Measurements from ENCODE around the gene EID1. TPM values are rescaled to one million over a fixed set of nuclear protein-coding genes. Genes with fewer than 3 reads are reported as not detected.

EID1 gene
- total and polyA plus RNA-seq, 2 donors (not counting 1 experiment from before 2014, with no cell fraction given): 184 to 287 TPM

DNA sequence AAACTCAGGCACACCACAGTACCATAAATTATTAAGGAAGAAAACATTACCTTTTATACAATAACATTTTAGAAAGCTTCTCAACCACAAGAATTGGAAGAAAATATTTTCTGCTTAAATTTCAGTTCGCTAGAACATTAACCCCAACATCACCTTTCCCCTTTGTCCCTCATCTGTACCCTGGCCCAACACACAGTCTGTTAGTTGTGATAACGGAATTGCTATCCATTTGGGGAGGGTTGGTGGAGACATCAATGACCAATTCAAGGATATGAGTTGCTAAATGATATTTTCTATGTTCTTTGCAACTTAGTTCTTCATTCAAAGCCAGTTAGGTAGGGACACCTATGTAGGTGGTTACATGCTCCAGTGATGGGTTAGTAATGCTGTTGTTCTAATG, 5.8 kb downstream of the EID1 start:
- no peak overlapping the region for H3K27ac ChIP-seq (ENCODE audit: insufficient read depth, low read length)
- no peaks in the 10 kb centered on the region for H3K9me3 ChIP-seq (ENCODE audit: control insufficient read depth, insufficient read depth, low read depth, low read length)
- no peaks in the 10 kb centered on the region for H3K27me3 ChIP-seq (ENCODE audit: control insufficient read depth, insufficient read depth, low read length)
- no peak overlapping the region for H3K9ac ChIP-seq (ENCODE audit: insufficient read depth, low read length)
- H3K4me1 ChIP-seq (ENCODE audit: control insufficient read depth, extremely low read depth, insufficient read depth, low read length): peaks cover 3% of the 10 kb centered on the region
- DNase-seq (ENCODE audit: low read depth in 2 of 2): no peak
- H4K20me1 ChIP-seq (ENCODE audit: control insufficient read depth, extremely low read depth, insufficient read depth, low read length): no peaks in the 10 kb centered on the region
- TF ChIP-seq, protein P1, sequence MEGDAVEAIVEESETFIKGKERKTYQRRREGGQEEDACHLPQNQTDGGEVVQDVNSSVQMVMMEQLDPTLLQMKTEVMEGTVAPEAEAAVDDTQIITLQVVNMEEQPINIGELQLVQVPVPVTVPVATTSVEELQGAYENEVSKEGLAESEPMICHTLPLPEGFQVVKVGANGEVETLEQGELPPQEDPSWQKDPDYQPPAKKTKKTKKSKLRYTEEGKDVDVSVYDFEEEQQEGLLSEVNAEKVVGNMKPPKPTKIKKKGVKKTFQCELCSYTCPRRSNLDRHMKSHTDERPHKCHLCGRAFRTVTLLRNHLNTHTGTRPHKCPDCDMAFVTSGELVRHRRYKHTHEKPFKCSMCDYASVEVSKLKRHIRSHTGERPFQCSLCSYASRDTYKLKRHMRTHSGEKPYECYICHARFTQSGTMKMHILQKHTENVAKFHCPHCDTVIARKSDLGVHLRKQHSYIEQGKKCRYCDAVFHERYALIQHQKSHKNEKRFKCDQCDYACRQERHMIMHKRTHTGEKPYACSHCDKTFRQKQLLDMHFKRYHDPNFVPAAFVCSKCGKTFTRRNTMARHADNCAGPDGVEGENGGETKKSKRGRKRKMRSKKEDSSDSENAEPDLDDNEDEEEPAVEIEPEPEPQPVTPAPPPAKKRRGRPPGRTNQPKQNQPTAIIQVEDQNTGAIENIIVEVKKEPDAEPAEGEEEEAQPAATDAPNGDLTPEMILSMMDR (conservative IDR thresholded peaks at IDR 0.05 in 1 of 2, IDR thresholded peaks at IDR 0.05 in 1 of 2; ENCODE audit: low read depth in 1 of 2, low read length in 2 of 2): no peak
- TF ChIP-seq EZH2 (IDR thresholded peaks at IDR 0.05; ENCODE audit: low read length, missing control alignments): no peak
- no peaks in the 10 kb centered on the region for H3K36me3 ChIP-seq (ENCODE audit: control insufficient read depth, insufficient read depth, low read length)
- no peak overlapping the region for H2AFZ ChIP-seq (ENCODE audit: low read length)
- H3K4me2 ChIP-seq (ENCODE audit: extremely low read depth, insufficient read depth, low read length): no peak overlapping the region
- H3K79me2 ChIP-seq (ENCODE audit: control insufficient read depth, insufficient read depth, low read length): peaks cover 15% of the 10 kb centered on the region
- H3K4me3 ChIP-seq (replicated peaks in 1 of 4; ENCODE audit: control extremely low read depth in 1 of 4, insufficient read depth in 1 of 4, low read depth in 3 of 4, low read length in 4 of 4): no peak overlapping the region

DNA sequence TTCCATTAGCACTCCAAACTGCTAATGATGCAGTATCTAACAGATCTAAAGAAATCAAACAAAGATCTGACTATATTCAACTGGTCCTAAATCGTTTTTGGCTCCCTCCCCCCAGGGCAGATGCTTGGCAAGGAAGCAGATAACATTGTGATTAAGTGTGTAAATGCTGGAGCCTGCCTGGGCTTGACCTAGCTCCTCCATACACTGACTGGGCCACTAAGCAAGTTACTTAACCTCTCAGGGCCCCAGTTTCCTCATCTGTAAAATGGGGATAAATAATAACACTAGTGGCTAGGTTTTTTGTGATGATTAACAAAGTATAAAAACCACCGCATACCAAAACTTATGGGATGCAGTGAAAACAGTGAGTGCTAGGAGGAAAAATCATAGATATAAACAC, 9.2 kb downstream of the EID1 start:
- no peak overlapping the region for H3K9ac ChIP-seq (ENCODE audit: insufficient read depth, low read length)
- no peaks in the 10 kb centered on the region for H3K9me3 ChIP-seq (ENCODE audit: control insufficient read depth, insufficient read depth, low read depth, low read length)
- no peak overlapping the region for H3K4me2 ChIP-seq (ENCODE audit: extremely low read depth, insufficient read depth, low read length)
- H4K20me1 ChIP-seq (ENCODE audit: control insufficient read depth, extremely low read depth, insufficient read depth, low read length): no peaks in the 10 kb centered on the region
- no peak for DNase-seq (ENCODE audit: low read depth in 2 of 2)
- no peaks in the 10 kb centered on the region for H3K27me3 ChIP-seq (ENCODE audit: control insufficient read depth, insufficient read depth, low read length)
- H3K27ac ChIP-seq (ENCODE audit: insufficient read depth, low read length): no peak overlapping the region
- no peak for TF ChIP-seq EZH2 (IDR thresholded peaks at IDR 0.05; ENCODE audit: low read length, missing control alignments)
- TF ChIP-seq, protein P1 (conservative IDR thresholded peaks at IDR 0.05 in 1 of 2, IDR thresholded peaks at IDR 0.05 in 1 of 2; ENCODE audit: low read depth in 1 of 2, low read length in 2 of 2): no peak
- no peak overlapping the region for H3K4me3 ChIP-seq (replicated peaks in 1 of 4; ENCODE audit: control extremely low read depth in 1 of 4, insufficient read depth in 1 of 4, low read depth in 3 of 4, low read length in 4 of 4)
- no peaks in the 10 kb centered on the region for H3K79me2 ChIP-seq (ENCODE audit: control insufficient read depth, insufficient read depth, low read length)
- H3K36me3 ChIP-seq (ENCODE audit: control insufficient read depth, insufficient read depth, low read length): no peaks in the 10 kb centered on the region
- H3K4me1 ChIP-seq (ENCODE audit: control insufficient read depth, extremely low read depth, insufficient read depth, low read length): peaks cover 3% of the 10 kb centered on the region
- H2AFZ ChIP-seq (ENCODE audit: low read length): no peak overlapping the region

DNA sequence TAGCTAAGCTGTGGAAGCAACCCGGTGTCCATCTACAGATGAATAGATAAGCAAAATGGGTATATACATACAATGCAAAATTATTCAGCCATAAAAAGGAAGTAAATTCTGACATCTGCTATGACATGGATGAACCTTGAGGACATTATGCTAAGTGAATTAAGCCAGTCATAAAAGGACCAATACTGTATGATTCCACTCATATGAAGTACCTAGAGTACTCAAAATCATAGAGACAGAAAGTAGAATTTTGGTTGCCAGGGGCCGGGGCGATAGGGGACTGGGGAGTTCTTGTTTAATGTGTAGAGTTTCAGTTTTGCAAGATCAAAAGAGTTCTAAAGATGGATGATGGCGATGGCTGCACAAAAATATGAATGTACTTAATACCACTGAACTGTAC, 10.3 kb downstream of the EID1 start:
- Histone ChIP-seq H3K4me2 (ENCODE audit: extremely low read depth, insufficient read depth, low read length) (no peak overlapping the region), H3K36me3 (ENCODE audit: control insufficient read depth, insufficient read depth, low read length) (no peaks in the 10 kb centered on the region), H3K79me2 (ENCODE audit: control insufficient read depth, insufficient read depth, low read length) (no peaks in the 10 kb centered on the region), H3K27ac (ENCODE audit: insufficient read depth, low read length) (no peak overlapping the region), H3K4me1 (ENCODE audit: control insufficient read depth, extremely low read depth, insufficient read depth, low read length) (peaks cover 3% of the 10 kb centered on the region), H3K9ac (ENCODE audit: insufficient read depth, low read length) (no peak overlapping the region), H3K4me3 (replicated peaks in 1 of 4; ENCODE audit: control extremely low read depth in 1 of 4, insufficient read depth in 1 of 4, low read depth in 3 of 4, low read length in 4 of 4) (no peak overlapping the region), H3K27me3 (ENCODE audit: control insufficient read depth, insufficient read depth, low read length) (no peaks in the 10 kb centered on the region), H4K20me1 (ENCODE audit: control insufficient read depth, extremely low read depth, insufficient read depth, low read length) (no peaks in the 10 kb centered on the region), H2AFZ (ENCODE audit: low read length) (no peak overlapping the region), H3K9me3 (ENCODE audit: control insufficient read depth, insufficient read depth, low read depth, low read length) (no peaks in the 10 kb centered on the region)
- no peak for TF ChIP-seq EZH2 (IDR thresholded peaks at IDR 0.05; ENCODE audit: low read length, missing control alignments)
- TF ChIP-seq, protein P1 (conservative IDR thresholded peaks at IDR 0.05 in 1 of 2, IDR thresholded peaks at IDR 0.05 in 1 of 2; ENCODE audit: low read depth in 1 of 2, low read length in 2 of 2): no peak
- DNase-seq (ENCODE audit: low read depth in 2 of 2): no peak

All from fibroblast of lung (primary cell).